Measurements from ENCODE around the gene ZZZ3. TPM values are rescaled to one million over a fixed set of nuclear protein-coding genes. Genes with fewer than 3 reads are reported as not detected.

Gene ZZZ3
- total RNA-seq, 2 donors from 2014 or later, result 38.9 to 60.8 TPM

- H3K4me3 ChIP-seq, result no peak overlapping the region
- H3K27me3 ChIP-seq (replicated peaks; ENCODE audit: insufficient read depth), result no peaks in the 10 kb centered on the region
- no peak overlapping the region for H3K27ac ChIP-seq
- 88% methylated on average over 3 of the region's 3 CpGs for WGBS
- intact Hi-C loops (cut with DNase I), result loop anchor here (10.0 kb wide), 1 partner anchor 154 kb away; no protein-coding TSS in a partner anchor
- H3K9me3 ChIP-seq, result no peaks in the 10 kb centered on the region
- no peaks in the 10 kb centered on the region for H3K4me1 ChIP-seq (replicated peaks)
- H3K36me3 ChIP-seq, result no peaks in the 10 kb centered on the region
- TF ChIP-seq POLR2A (IDR thresholded peaks at IDR 0.05), result no peak
- no peak for TF ChIP-seq CTCF (IDR thresholded peaks at IDR 0.05)
- no peak for TF ChIP-seq POLR2AphosphoS5 (IDR thresholded peaks at IDR 0.05)
- DNase-seq (ENCODE audit: low spot score), result no peak
Observed at GRCh38 chr1:77688939-77689338, 6.5 kb upstream of the ZZZ3 start.

GRCh38 chr1:77687519-77687906, 5.1 kb upstream of the ZZZ3 start:
- Histone ChIP-seq H3K4me1 (replicated peaks) (no peaks in the 10 kb centered on the region), H3K27me3 (replicated peaks; ENCODE audit: insufficient read depth) (no peaks in the 10 kb centered on the region), H3K27ac (no peak overlapping the region), H3K36me3 (no peaks in the 10 kb centered on the region), H3K4me3 (no peak overlapping the region), H3K9me3 (no peaks in the 10 kb centered on the region)
- DNase-seq (ENCODE audit: low spot score), result no peak
- no peak for TF ChIP-seq POLR2A (IDR thresholded peaks at IDR 0.05)
- intact Hi-C loops (cut with DNase I), result loop anchor here (10.0 kb wide), 1 partner anchor 153 kb away; no protein-coding TSS in a partner anchor
- 50% methylated on average over 21 of the region's 21 CpGs for WGBS

GRCh38 chr1:77686796-77687518, 4.5 kb upstream of the ZZZ3 start:
- 89% methylated on average over 21 of the region's 33 CpGs for WGBS
- intact Hi-C loops (cut with DNase I), result loop anchor here (10.0 kb wide), 1 partner anchor 152 kb away; no protein-coding TSS in a partner anchor
- no peaks in the 10 kb centered on the region for H3K9me3 ChIP-seq
- TF ChIP-seq POLR2AphosphoS5 (IDR thresholded peaks at IDR 0.05), result no peak
- no peak for TF ChIP-seq POLR2A (IDR thresholded peaks at IDR 0.05)
- no peak for TF ChIP-seq CTCF (IDR thresholded peaks at IDR 0.05)
- no peak overlapping the region for H3K27ac ChIP-seq
- DNase-seq (ENCODE audit: low spot score), result no peak
- no peak overlapping the region for H3K4me3 ChIP-seq
- no peaks in the 10 kb centered on the region for H3K4me1 ChIP-seq (replicated peaks)
- no peaks in the 10 kb centered on the region for H3K27me3 ChIP-seq (replicated peaks; ENCODE audit: insufficient read depth)
- H3K36me3 ChIP-seq, result no peaks in the 10 kb centered on the region

GRCh38 chr1:77683160-77684148, 996 bp upstream of the ZZZ3 start:
- Histone ChIP-seq H3K36me3 (no peaks in the 10 kb centered on the region), H3K4me1 (replicated peaks) (no peaks in the 10 kb centered on the region), H3K4me3 (peak overlapping the region; percentile 59 to 86), H3K9me3 (no peaks in the 10 kb centered on the region), H3K27me3 (replicated peaks; ENCODE audit: insufficient read depth) (no peaks in the 10 kb centered on the region), H3K27ac (peak overlapping the region; percentile 84 to 94)
- under 1% methylated on average over 47 of the region's 72 CpGs for WGBS
- peak; percentile 66 to 96 (median 86) for TF ChIP-seq CTCF (IDR thresholded peaks at IDR 0.05)
- TF ChIP-seq POLR2A (IDR thresholded peaks at IDR 0.05), result peak; percentile 41
- peak; percentile 49 for TF ChIP-seq POLR2AphosphoS5 (IDR thresholded peaks at IDR 0.05)
- intact Hi-C loops (cut with DNase I), result loop anchor here (5.0 to 10.0 kb wide), 2 partner anchors 149 to 294 kb away; partner anchors contain the start of gene FUBP1
- DNase-seq (ENCODE audit: low spot score), result peak; percentile 90

GRCh38 chr1:77680173-77680572, 2.3 kb downstream of the ZZZ3 start:
- intact Hi-C loops (cut with DNase I), result loop anchor here (5.0 to 10.0 kb wide), 2 partner anchors 145 to 297 kb away; partner anchors contain the start of gene FUBP1
- no peak overlapping the region for H3K27ac ChIP-seq
- WGBS, result 56% methylated on average over 2 of the region's 2 CpGs
- H3K36me3 ChIP-seq, result no peaks in the 10 kb centered on the region
- no peaks in the 10 kb centered on the region for H3K4me1 ChIP-seq (replicated peaks)
- no peaks in the 10 kb centered on the region for H3K9me3 ChIP-seq
- no peak for DNase-seq (ENCODE audit: low spot score)
- H3K4me3 ChIP-seq, result no peak overlapping the region
- TF ChIP-seq CTCF (IDR thresholded peaks at IDR 0.05) (no peak), POLR2A (IDR thresholded peaks at IDR 0.05) (no peak), POLR2AphosphoS5 (IDR thresholded peaks at IDR 0.05) (no peak)
- no peaks in the 10 kb centered on the region for H3K27me3 ChIP-seq (replicated peaks; ENCODE audit: insufficient read depth)
